Heart left ventricle (tissue), 13 donors: Measurements from ENCODE around the gene CTNNA3.

ENCODE experiments used
- CTCF ChIP-seq, 12 donors: fragments of 200-600 bp; sonication (generic) in 4 of 12; IDR thresholded peaks; one replicate each; pipeline versions ENCODE4 v1.5.0 to v1.8.0; 2018 to 2022; ENCODE audit warnings: antibody characterized with exemption in 12 of 12, mild to moderate bottlenecking in 5 of 12
- POLR2A ChIP-seq, 2 donors: fragments of 450-650 bp; IDR thresholded peaks; one replicate each; pipeline ENCODE4 v1.6.1; 2017; ENCODE audit warnings: antibody characterized with exemption in 2 of 2, mild to moderate bottlenecking in 2 of 2, moderate library complexity in 2 of 2
- donor health status: ischemic (EF 13 %, LVEDD 7.1; RV severe dilation, severe dysfunction).
- donor health status: DM: no; HTN: yes; CAD: no.
- donor health status: DM: no; HTN: no; CAD: no.
- donor health status: ischemic (EF 25% LVEDD 6.9; RV normal size, moderate dysfunction).
- donor health status: ischemic (EF 25% LVEDD 5.7; RV mildly dilated, moderate dysfunction).
- donor health status: ischemic (EF 35%, LVEDD 5.7; RV mildly dilated, moderate dysfunction).
- donor health status: nonischemic (EF 11% LVEDD 7.7; RV severe dilation, severe dysfunction).
- donor health status: DM: yes; HTN: yes; CAD: no.
- donor health status: PGD.
- donor health status: ischemic (EF 29% LVEDD 5.4; RV normal size, mild dysfunction).
- donor health status: nonischemic (EF 23%, LVEDD 6.1; RV moderate dilation, normal function).

GRCh38 chr10:66180581-66181318, 1515.2 kb downstream of the CTNNA3 start:
- TF ChIP-seq POLR2A (IDR thresholded peaks at IDR 0.05) = no peak
- peak; percentile 59 to 83 (median 73) for TF ChIP-seq CTCF (IDR thresholded peaks at IDR 0.05)
